ENCODE results near the gene MPRIP. TPM values are rescaled to one million over a fixed set of nuclear protein-coding genes. Genes with fewer than 3 reads are reported as not detected.

The MPRIP gene
- total RNA-seq, 1 donor from 2014 or later: 86.3 TPM

DNA sequence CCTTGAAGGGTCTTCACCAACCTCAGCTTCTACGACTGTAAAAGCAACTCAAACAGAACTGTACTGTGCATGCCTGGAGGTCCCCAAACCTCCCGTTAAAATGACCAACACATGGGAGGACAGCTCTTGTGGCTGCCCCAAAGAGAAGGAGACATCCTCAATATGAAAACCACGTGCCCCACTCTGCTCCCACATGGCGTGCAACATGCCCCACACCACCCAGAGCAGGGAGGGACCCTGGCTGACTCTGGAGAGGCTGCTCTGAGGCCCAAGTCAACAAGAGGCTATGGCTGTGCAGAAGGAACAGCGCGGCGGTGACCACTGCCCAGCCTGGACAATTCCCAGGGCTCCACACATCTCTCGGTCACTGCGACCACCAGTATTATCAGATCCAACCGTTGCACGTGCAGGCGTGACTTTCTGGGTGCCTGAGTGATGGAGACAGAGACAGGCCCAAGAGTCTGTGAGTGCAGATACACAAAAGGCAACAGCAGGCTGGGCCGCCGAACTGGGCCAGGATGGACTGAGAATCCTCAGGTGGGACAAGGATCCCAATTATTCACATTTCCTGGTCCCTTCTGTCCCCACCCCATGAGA is 162.5 kb downstream of the MPRIP start:
- no peak for DNase-seq (ENCODE audit: low read depth in 2 of 2)

DNA sequence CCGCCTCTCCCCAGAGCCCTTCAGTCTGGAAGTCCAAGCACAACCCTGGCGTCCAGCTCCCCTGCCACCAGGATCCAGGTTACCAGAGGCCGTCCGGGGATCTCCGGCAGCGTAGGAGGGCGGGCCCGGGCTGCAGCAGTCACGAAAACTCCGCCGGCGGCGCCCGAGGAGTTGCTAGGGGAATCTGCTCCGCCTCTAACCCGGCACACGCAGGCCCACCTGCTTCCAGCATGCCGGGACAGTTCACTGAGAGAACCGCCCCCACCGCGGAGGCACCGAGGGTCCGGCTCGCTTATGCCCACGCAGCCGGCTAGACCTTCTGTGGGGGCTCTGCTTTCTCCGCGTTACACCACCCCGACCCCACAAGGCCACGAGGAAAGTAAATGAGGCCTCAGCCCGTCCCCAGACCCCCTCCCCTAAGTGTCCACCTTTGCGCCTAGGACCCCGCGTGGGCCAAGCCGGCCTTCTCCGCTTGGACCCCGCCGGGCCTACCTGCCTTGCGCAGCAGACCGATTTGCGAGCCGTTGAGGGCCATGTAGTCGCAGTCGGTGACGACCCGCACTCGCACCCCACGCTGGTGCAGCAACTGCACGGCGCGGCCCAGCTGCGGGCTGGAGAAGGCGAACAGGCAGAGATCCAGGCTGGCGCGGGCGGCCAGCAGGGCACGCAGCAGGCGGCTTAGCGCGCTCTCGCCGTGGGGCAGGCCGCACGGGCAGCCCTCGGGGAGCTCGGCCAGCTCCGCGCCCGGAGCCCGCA is 163.3 kb downstream of the MPRIP start:
- peak in 1 of 2 donors; percentile 60 for DNase-seq (ENCODE audit: low read depth in 2 of 2)

DNA sequence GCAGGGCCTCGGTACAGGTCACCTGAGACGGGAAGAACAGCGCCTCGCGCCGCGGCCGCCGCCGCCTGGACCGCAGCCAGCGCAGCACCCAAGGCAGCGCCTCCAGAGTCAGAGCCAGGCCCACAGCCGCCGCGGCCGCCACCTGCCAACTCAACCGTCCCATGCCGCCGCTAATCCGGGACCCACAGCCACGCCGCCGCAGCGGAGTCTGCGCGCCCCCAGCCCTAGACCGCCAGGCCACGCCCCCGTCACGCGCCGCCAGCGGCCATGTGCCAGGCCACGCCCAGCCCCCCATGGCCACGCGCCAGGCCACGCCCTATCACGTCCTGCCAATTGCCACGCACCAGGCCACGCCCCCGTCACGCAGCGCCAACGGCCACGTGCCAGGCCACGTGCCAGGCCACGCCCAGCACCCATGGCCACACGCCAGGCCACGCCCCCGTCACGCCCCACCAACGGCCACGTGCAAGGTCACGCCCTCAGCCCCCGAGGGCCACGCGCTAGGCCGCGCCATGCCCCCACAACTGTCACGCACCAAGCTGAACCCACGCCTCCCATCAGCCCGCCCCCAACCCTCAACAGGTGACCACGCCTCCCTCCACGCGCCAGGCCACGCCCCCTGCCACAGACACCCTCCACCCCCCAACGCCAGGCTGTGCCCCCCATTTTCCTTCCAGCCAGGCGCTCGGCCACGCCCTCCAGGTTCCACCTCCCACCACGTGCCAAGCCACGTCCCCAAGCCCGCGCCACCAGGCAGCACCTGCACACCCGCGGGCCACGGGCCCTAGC is 164.1 kb downstream of the MPRIP start, which contains the start of gene PLD6:
TSS of gene PLD6 (minus strand) at position 210 of the 789 bp plus-strand sequence. CDS start at position 163, 47 bp downstream.
- DNase-seq (ENCODE audit: low read depth in 2 of 2): peak; percentile 48 to 80

DNA sequence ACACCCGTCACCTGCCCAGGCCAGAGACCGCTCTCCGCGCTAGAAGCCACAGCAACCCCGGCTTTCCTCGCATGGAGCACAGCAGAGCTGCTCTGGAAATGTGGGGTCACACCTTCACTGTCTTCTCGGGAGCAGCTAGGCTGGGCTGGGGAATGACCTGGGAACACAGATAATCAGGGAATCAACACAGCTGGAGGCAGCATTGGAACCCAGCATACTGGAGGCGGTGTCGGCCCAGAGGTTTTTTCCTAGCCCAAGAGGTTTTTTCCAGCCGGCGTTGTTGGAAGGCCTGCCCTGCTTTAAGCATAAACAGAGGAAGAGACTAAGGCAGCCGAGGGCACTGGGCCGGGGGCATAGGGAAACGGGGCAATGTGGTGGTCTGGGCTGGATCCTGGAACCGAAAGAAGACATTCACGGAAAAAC is 164.7 kb downstream of the MPRIP start:
- DNase-seq (ENCODE audit: low read depth in 2 of 2): peak in 1 of 2 donors; percentile 25

DNA sequence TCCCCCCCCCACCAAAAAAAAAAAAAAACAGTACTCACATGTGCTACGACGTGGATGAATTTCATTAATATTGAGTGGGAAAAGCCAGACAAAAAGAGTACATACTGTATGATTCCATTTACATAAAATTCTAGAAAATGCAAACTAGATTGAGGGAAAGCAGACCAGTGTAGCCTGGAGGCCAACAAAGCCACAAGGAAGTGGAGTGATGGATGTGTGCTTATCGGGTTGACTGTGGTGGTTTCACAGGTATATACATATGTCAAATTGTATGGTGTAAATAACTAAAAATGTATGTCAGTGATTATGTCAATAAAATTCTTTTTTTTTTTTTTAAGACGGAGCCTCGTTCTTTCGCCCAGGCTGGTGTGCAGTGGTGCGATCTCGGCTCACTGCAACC is 165.7 kb downstream of the MPRIP start:
- no peak for DNase-seq (ENCODE audit: low read depth in 2 of 2)

DNA sequence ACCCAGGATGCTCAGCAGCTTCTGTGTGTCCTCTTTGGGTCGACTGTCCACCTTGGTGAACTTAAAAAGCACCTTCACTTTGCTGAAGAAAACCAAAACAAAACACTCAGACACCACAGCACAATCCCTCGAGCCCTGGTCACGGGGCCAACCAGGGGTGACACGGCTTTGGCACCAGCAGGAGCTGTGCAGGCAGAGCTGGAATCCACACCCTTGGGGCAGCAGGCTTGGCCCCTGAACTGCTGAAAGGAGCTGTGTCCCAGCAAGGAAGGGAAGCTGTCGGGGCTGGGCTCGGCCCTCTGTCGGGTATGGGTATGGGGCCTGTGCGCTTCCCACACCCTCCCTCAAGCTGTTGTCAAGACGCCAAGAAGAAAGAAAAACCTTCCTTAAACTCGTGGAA is 171.5 kb downstream of the MPRIP start:
- no peak for DNase-seq (ENCODE audit: low read depth in 2 of 2)

DNA sequence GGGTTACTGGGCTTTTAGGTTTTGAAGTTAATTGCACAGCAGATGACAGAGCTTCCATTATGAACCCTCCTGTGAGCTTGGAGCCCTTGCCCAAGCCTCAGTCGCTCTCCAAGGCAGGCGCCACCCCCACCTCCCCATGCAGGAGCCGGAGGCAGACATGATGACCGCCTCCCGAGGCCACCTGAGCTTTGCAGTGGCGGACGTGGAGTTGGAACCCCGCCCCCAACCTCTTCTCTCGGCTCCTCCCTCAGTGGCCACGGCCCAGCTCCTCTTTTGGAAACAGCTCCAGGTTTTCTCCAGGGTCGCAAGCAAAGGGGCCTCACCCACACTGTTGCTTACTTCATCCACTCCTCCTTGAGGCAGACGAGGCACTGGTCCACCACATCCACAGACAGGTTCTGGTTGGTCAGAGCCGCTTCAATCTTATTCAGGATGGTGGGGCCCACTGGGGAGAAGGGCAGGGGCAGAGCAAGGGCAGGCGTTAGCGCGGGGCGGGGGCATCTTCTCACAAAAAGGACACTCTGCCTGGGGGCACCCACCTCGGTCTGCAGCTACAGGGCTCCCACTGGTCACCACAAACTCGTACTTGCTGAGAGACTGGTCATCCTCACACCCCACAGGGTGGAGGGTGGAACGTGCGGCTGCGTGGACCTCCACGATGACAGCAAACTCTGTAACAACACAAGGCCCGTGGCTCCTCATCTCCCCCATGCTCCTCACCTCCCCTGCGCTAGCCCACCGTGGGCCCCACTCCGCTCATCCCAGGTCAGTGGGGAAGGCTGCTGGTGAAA is 172.6 kb downstream of the MPRIP start:
- no peak for DNase-seq (ENCODE audit: low read depth in 2 of 2)

DNA sequence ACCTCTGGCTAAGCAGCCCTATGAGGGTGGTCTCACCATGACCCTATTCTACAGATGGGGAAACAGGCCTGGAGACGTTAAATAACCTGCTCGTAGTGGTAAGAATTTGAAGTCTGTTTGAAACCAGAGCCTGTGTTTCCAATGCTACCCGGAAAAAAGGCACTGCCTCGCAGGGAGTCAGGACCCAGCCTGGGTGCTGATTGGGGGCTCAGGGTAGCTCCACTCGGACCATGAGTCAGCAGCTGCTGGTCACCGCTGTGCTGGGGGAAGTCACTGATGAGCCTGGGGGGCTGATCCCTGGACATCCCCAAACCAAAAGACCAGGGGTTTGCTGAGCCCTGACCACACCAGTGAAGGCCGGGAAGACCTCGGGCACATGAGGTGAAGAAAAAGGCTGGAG is 173.3 kb downstream of the MPRIP start:
- no peak for DNase-seq (ENCODE audit: low read depth in 2 of 2)

DNA sequence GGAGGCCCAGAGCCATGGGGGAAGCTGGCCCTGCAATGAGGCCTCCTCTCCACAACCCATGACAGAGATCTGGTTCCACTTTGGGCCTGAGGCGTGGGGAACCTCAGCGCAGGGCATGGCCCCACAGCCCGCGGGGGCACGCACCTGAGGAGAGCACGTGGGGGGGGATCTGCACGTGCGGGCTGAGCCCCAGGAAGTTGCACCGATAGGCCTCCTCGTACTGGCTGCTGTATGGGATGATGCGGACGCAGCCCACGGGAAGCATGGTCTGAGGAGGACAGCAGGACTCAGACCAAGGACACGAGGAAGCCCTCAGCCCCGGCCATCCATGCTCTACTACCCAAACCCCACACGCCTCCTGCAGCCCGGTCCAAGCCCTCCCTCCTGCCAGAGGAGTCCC is 174.0 kb downstream of the MPRIP start:
- no peak for DNase-seq (ENCODE audit: low read depth in 2 of 2)

DNA sequence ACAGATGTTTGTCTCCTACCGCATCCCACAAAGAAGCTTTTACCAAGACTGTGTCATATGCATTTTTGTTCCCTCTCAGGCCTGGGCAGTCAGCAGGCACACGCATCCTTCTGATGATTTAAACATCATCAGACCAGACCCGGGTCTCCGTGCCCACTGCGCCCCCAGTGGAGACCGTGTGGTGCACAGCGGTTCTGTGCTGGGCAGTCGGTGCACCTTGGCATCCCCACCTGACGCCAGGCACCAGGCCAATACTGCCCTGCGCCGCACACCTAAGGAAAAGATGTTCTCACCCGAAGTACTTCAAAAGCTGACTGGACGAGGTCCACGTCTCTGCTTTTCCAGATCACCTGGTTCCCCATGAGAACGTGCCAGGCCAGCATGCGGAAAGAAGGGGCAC is 174.5 kb downstream of the MPRIP start:
- no peak for DNase-seq (ENCODE audit: low read depth in 2 of 2)

DNA sequence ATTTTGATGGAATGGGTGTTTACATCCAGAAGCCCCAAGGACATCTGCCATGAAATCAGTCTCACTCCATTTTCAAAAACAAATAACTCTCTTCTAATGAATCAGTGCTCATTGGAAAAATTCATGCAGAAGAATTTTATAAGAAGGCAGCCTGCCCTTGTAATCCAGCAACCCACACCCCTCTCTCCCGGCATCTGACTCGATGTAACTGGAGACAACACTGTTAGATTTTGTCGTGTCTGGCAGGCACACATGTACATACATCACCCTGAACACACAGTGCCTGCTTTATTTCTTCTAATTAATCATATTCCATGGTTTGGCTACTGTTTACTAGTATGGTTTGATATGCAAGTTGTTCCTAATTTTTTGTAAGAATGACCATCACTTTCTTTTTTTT is 175.7 kb downstream of the MPRIP start:
- no peak for DNase-seq (ENCODE audit: low read depth in 2 of 2)

DNA sequence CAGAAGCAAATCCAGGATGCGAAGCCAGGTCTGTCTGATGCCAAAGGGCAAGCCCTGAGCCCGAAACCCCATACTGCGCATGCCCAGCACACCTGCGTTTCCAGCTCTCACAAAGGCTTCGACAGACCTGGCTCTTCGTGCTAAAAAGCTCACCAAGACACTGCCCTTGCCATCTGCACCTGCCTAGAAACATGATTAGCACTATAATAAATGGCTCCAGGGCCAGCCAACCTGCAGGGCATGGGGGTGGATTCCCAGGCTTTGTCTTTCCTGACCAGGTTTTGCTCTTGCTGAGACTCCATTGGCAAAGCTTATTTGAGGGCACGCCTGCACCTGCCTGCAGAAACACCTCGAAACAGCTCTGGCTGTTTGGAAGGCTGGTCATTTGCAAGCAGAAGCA is 178.3 kb downstream of the MPRIP start:
- no peak for DNase-seq (ENCODE audit: low read depth in 2 of 2)

DNA sequence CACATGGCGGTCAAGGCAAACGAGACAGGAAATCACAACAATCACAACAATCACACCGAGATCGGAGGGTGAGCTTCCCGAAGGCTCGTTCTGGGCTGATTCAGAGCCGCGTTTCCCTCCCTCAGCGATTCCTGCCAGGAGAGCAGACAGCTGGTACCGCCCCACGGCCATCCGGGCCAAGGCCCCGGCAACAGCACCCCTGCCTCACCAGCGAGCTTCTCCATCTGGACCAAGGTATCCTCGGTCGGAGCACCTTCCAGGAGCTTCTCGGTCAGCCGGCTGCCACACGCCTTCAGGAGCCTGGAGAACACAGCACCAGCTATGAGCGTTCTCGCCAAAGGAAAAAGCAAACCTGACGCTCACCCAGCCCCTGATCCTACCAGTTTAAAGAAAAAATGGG is 179.1 kb downstream of the MPRIP start:
- no peak for DNase-seq (ENCODE audit: low read depth in 2 of 2)

DNA sequence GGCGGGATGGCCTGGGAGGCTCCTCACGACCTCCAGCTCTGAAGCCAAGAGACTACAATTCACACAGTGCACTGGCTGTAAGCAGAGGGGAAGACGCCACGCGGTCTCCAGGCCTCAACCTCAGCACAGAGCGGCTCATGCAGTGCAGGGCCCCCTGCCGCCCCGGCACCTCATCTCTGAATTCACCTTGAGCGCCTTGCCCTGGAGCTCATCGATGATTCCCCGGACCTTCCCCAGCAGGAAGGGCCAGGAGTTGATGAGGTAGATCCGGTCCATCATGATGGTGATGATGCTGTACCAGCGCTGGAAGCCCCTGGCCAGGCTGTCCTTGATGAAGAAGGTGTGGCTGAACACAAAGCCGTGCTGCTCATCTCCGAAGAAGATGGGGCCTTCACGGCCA is 181.5 kb downstream of the MPRIP start:
- DNase-seq (ENCODE audit: low read depth in 2 of 2): no peak

DNA sequence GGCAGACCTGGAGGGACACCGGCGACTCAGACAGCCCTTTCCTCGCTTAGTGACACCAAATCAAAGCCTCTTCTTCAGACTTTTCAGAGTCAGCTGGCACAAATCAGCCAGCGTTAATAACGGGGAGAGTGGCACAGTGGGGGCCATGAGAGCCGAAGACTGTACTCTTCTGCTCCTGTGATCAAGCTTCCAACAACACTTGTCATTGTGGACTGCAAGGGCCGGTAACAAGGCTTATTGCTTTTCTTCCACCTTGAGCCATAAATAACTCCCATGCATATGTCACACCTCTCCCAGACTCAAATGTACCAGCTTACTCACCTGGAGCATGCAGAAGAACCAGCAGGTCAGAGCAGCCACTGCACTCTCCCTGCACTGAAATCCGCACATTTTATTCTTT is 181.9 kb downstream of the MPRIP start:
- DNase-seq (ENCODE audit: low read depth in 2 of 2): no peak

DNA sequence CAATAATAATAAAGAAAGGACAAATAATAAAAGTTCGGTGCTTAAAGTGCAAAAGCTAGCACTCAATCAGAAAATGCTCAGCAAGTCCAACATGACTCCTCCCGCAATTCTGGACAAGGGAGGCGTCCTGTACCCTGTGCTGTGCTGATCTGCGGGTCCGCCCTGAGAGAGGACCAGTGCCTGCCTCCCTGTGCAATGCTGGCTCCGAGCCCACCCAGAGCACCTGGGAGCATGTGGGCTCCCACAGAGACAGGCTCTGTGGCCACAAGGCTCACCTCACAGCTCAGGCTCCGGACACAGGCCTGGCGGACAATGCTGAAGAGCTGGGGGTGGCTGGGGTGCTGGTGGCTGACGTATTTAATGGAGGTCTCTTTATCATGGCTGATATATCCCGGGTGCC is 183.6 kb downstream of the MPRIP start:
- no peak for DNase-seq (ENCODE audit: low read depth in 2 of 2)

DNA sequence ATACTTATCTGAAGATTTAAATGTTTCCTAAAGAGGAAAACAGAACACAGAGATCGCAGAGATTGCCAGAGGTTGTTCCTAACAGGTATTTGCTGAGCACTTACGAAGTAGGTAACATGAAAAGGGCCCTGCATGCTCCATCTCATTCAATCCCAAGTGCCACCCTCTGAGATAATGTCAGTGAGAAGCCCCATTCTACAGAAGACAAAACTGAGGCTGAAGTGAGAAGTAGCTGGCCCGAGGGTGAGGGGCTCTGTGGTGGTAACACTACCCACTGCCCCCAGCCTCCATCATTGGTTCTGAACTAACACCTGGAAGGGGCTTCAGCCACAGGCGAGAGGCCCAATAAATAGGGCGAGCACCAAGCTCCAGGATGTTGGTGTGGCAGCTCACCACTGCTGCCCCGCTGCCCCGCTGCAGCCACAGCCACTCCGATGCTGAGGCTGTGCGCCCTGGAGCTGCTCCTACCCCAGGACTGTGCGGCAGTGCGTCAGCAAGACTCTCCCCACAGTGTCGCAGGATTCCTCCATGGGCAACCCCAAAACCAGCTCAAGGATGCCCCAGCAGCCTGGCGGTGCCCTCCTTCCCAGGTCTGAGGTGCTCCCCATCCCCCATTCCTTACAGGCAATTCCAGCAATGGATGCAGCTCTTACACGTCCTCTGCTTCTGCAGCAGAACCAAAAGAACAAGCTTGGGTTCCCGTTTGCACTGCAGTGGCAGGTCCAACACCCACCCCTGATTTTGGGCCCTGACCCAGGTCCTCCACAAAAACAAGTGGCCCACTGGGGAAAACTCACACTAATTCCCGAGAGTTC is 184.4 kb downstream of the MPRIP start:
- DNase-seq (ENCODE audit: low read depth in 2 of 2): no peak

DNA sequence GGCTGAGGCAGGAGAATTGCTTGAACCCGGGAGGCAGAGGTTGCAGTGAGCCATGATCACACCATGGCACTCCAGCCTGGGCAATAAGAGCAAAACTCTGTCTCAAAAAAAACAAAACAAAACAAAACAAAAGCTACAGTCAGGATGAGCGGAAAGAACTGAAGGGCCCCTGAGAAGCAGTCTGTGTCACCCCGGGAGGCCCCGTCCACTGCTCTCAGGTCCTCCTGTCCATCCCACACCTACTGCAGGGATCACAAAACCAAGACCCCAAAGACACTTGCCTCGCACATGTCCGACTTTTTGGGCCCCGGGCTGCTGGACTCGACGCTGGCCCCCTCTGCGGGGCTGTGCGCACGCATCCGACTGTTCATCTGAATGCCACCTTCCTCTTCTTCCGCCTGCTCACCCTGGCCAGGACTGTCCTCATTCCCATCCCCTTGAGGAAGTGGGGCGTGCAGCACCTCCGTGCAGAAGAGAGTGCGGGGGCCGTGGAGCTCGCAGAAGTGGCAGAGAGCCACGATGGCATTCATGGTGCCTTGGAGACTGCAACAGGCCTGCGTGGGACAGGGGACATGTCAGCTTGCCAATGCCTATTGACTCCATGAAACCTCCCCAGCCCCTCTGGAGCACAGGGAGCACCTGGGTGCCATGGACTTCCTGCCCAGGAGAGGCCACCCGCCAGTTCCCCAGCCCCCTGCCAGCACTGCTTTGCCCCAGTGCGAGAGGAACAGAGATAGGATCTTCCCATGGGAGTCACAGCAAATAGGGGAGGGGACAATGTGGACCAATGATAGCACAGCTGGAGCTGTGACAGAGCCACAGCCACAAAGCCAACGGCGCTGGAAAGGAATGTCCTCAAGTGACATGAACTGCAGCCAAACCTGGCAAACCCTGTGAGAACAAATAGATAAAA is 185.6 kb downstream of the MPRIP start:
- DNase-seq (ENCODE audit: low read depth in 2 of 2): no peak

DNA sequence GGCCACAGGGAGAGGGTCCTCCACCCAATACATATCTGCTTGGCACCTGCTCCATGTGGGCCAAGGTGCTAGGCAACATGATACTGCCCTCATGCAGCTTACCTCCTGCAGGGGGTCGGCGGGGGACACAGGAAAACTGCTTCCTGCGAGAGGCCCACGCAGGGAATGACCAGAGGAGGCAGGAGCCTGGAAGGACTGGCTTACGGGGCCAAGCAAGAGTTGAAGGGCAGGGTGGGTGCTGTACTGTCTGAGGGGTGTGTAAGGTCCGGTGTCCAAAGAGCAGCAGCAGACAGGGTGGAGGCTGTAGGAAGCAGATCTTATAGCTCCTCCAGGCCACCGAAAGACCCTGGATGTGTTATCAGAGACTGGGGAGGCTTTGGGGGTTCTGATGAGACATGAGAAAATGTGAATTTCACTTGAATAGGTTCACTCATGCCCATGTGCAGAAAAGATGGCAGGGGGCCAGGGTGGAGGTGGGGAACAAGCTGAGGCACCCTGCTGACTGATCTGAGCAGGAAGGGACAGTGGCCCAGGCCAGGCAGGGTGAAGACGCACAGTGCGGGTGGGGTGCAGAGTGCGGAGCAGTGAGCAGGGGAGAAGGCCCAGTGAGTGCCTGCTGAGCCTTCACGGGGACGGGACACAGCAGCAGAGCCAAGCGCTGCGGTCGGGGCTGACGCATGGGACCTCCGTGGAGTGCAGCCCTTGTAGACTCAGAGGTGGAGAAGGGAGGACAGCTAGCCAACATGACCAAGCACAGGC is 186.4 kb downstream of the MPRIP start:
- DNase-seq (ENCODE audit: low read depth in 2 of 2): peak in 1 of 2 donors; percentile 29

All from dermis microvascular lymphatic vessel endothelial cell (primary cell).